Natural killer cell (primary cell): ENCODE results near the gene RBFOX2. TPM values are rescaled to one million over a fixed set of nuclear protein-coding genes. Genes with fewer than 3 reads are reported as not detected.

ENCODE experiments used
- ATAC-seq, 3 donors: fragments of 150-1000 bp in 2 of 3; fragments of 200-7000 bp in 1 of 3; cut with Tn5 transposase; 1 replicate in 1 of 3; 2 replicates in 2 of 3; pipeline ENCODE4 v1.10.0; 2021; ENCODE audit warnings: mild to moderate bottlenecking in 2 of 3, moderate library complexity in 2 of 3
- DNase-seq, 2 donors: peaks; one replicate each; pipeline versions ENCODE4 v3.0.0 to v3.0.0-alpha.2; 2013 to 2021; ENCODE audit warnings: mixed read lengths in 1 of 2
- H3K27ac ChIP-seq: one replicate; pipeline ENCODE4 v1.5.1; 2013; ENCODE audit warnings: mild to moderate bottlenecking, low read length
- H3K27me3 ChIP-seq: one replicate; pipeline ENCODE4 v1.6.1; 2013; ENCODE audit warnings: low read length; ENCODE audit not compliant: control insufficient read depth, insufficient read depth
- H3K36me3 ChIP-seq: one replicate; pipeline ENCODE4 v1.6.1; 2013; ENCODE audit warnings: low read length; ENCODE audit not compliant: control insufficient read depth, insufficient read depth
- H3K4me1 ChIP-seq: one replicate; pipeline ENCODE4 v1.6.1; 2013; ENCODE audit warnings: low read length; ENCODE audit not compliant: control insufficient read depth, insufficient read depth
- H3K4me3 ChIP-seq: one replicate; pipeline ENCODE4 v1.5.1; 2013; ENCODE audit warnings: low read length
- H3K9me3 ChIP-seq: one replicate; pipeline ENCODE4 v1.6.1; 2013; ENCODE audit warnings: low read length; ENCODE audit not compliant: control insufficient read depth, insufficient read depth
- H3K27ac Mint-ChIP-seq, 2 donors: one replicate each; pipeline ENCODE4 v1.8.0; 2022; ENCODE audit warnings: mild to moderate bottlenecking in 2 of 2, mixed read lengths in 2 of 2, moderate library complexity in 1 of 2
- H3K27me3 Mint-ChIP-seq, 2 donors: one replicate each; pipeline ENCODE4 v1.8.0; 2022; ENCODE audit warnings: low read depth in 2 of 2, mixed read lengths in 2 of 2
- H3K36me3 Mint-ChIP-seq: one replicate; pipeline ENCODE4 v1.8.0; 2022; ENCODE audit warnings: mixed read lengths
- H3K4me1 Mint-ChIP-seq, 2 donors: one replicate each; pipeline ENCODE4 v1.8.0; 2022; ENCODE audit warnings: mixed read lengths in 2 of 2
- H3K4me3 Mint-ChIP-seq: one replicate; pipeline ENCODE4 v1.8.0; 2022; ENCODE audit warnings: mild to moderate bottlenecking, moderate library complexity, mixed read lengths
- H3K9me3 Mint-ChIP-seq, 2 donors: one replicate each; pipeline ENCODE4 v1.8.0; 2022; ENCODE audit warnings: mixed read lengths in 2 of 2
- WGBS: methylation state at CpG from one replicate; pipeline ENCODE4 v1.1.7; 2013; ENCODE audit warnings: missing lambda C conversion rate; ENCODE audit not compliant: insufficient coverage; 5-methylcytosine and 5-hydroxymethylcytosine counted together
- intact Hi-C: fragments of 100-400 bp; cut with micrococcal nuclease; formaldehyde crosslinking; loops from one replicate; pipeline ENCODE4 v1.14.2; 2022
- total RNA-seq, 4 donors: library from RNA; stranded (reverse); fragments of 120-200 nt in 1 of 4; gene quantifications; one replicate each; pipeline versions ENCODE4 v1.2.3 to v1.2.4, GENCODE V29; 2013 to 2022
- TF ChIP-seq, protein P1 (sequence below): fragments of 200-600 bp; IDR thresholded peaks from one replicate; pipeline ENCODE4 v1.8.0; 2022; ENCODE audit warnings: antibody characterized with exemption

RBFOX2 gene
- total RNA-seq, 3 donors from 2014 or later (not counting 1 experiment from before 2014, with no cell fraction given) = 1.0 to 4.7 (median 3.0) TPM

DNA sequence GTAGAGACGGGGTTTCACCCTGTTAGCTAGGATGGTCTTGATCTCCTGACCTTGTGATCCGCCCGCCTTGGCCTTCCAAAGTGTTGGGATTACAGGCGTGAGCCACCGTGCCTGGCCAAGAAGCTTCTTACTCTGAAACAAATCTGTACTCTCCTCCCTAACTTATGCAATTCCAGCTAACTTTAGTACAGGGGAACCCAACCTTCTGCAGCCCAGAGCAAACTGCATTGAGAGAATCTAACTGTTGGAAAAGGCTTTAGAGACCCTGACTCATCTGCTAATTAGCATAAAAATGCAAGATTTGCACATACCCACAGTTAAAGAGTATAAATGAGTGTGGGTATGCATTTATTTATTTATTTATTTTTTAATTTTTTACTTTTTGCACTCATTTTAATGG, 246.1 kb downstream of the RBFOX2 start:
- H3K36me3 ChIP-seq = no peaks in the 10 kb centered on the region
- WGBS = 92% methylated on average over 5 of the region's 5 CpGs
- no peak overlapping the region for H3K4me3 Mint-ChIP-seq
- no peak overlapping the region for H3K27ac ChIP-seq
- H3K9me3 ChIP-seq = no peaks in the 10 kb centered on the region
- no peak overlapping the region for H3K27ac Mint-ChIP-seq
- peaks cover 0 to 15% of the 10 kb centered on the region in 2 donors for H3K27me3 Mint-ChIP-seq
- intact Hi-C loops = no loop called here
- TF ChIP-seq, protein P1, sequence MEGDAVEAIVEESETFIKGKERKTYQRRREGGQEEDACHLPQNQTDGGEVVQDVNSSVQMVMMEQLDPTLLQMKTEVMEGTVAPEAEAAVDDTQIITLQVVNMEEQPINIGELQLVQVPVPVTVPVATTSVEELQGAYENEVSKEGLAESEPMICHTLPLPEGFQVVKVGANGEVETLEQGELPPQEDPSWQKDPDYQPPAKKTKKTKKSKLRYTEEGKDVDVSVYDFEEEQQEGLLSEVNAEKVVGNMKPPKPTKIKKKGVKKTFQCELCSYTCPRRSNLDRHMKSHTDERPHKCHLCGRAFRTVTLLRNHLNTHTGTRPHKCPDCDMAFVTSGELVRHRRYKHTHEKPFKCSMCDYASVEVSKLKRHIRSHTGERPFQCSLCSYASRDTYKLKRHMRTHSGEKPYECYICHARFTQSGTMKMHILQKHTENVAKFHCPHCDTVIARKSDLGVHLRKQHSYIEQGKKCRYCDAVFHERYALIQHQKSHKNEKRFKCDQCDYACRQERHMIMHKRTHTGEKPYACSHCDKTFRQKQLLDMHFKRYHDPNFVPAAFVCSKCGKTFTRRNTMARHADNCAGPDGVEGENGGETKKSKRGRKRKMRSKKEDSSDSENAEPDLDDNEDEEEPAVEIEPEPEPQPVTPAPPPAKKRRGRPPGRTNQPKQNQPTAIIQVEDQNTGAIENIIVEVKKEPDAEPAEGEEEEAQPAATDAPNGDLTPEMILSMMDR = no peak
- no peaks in the 10 kb centered on the region for H3K4me1 Mint-ChIP-seq
- H3K36me3 Mint-ChIP-seq = no peaks in the 10 kb centered on the region
- no peak overlapping the region for H3K4me3 ChIP-seq
- H3K9me3 Mint-ChIP-seq = no peaks in the 10 kb centered on the region
- ATAC-seq (no peak), DNase-seq (no peak)
- H3K27me3 ChIP-seq = no peaks in the 10 kb centered on the region
- H3K4me1 ChIP-seq = no peaks in the 10 kb centered on the region

DNA sequence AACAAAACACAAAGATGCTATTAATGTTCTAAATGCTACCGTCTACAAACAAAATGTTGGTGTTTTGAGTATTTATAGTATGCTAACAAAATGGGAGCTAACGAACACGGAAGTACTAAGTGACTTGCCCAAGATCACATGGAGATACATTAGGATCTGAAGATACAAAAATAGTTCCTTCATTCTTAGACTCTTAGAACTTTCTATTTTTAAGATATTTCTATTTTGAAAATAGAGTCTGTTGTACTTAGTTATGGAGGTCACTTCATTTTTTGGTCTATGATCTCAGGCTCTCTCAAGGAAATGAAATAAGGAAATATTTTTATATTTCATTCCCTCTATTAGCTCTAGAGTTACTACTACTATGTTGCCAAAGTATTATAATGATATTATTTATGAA, 246.7 kb downstream of the RBFOX2 start:
- H3K27ac ChIP-seq = no peak overlapping the region
- peaks cover 0 to 16% of the 10 kb centered on the region in 2 donors for H3K27me3 Mint-ChIP-seq
- H3K4me1 ChIP-seq = no peaks in the 10 kb centered on the region

DNA sequence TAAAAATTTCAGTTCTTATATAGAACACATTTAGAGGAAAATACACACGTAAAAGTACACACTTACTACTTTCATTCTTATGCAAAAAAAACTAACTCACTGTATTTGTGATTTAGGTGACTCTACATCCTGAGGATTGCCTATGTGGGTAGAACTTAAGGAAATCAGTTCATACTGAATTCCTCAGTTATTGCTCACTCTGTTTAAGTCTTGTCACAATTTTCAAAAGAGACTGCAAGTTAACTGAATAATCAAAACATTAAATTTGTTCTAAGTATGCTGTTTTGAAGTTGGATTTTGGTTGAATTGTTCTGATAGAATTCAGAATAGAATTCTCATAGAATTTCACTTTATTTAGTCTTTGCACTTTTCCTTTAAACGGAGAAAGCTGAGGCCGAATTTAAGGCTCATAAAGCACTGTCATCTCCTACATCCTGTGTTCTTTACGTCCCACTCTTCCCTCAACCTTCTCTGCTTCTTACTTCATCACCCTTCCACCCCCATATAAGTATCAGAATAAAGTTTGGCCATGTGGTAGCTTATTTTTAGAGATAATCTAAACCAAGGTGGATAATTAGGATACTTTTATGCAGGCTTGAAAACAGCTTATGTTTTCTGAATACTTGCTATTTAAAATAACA, 251.2 kb downstream of the RBFOX2 start:
- intact Hi-C loops = no loop called here

More for the DNA sequence above, 246.7 kb downstream of the RBFOX2 start:
- no peak overlapping the region for H3K4me3 ChIP-seq
- H3K4me3 Mint-ChIP-seq = no peak overlapping the region
- no peaks in the 10 kb centered on the region for H3K36me3 Mint-ChIP-seq
- H3K9me3 Mint-ChIP-seq = no peaks in the 10 kb centered on the region
- intact Hi-C loops = no loop called here
- no peak overlapping the region for H3K27ac Mint-ChIP-seq
- 83% methylated on average over 3 of the region's 3 CpGs for WGBS
- DNase-seq (no peak), ATAC-seq (no peak)
- H3K4me1 Mint-ChIP-seq = no peaks in the 10 kb centered on the region
- H3K36me3 ChIP-seq = no peaks in the 10 kb centered on the region
- no peaks in the 10 kb centered on the region for H3K9me3 ChIP-seq
- TF ChIP-seq, protein P1 = no peak
- H3K27me3 ChIP-seq = no peaks in the 10 kb centered on the region

More for the DNA sequence above, 251.2 kb downstream of the RBFOX2 start:
- Histone ChIP-seq H3K4me3 (no peak overlapping the region), H3K27me3 (no peaks in the 10 kb centered on the region), H3K9me3 (no peaks in the 10 kb centered on the region), H3K27ac (no peak overlapping the region), H3K36me3 (no peaks in the 10 kb centered on the region), H3K4me1 (no peaks in the 10 kb centered on the region)
- DNase-seq (no peak), ATAC-seq (no peak)
- H3K36me3 Mint-ChIP-seq = no peaks in the 10 kb centered on the region
- H3K4me1 Mint-ChIP-seq = no peaks in the 10 kb centered on the region
- H3K27ac Mint-ChIP-seq = no peak overlapping the region
- 86% methylated on average over 2 of the region's 4 CpGs for WGBS
- TF ChIP-seq, protein P1 = no peak
- no peaks in the 10 kb centered on the region for H3K9me3 Mint-ChIP-seq
- H3K27me3 Mint-ChIP-seq = peaks cover 3 to 16% of the 10 kb centered on the region in 2 donors
- H3K4me3 Mint-ChIP-seq = no peak overlapping the region
